ENCODE data around the gene FBXL19.
"Not testable (repeated sequence)": the region's sequence is repeated elsewhere in the genome, so short reads cannot be mapped to it uniquely, and the experiment has no call there.

Gene FBXL19

GRCh38 chr16:30923554-30924075 is at the start of gene FBXL19:
Gene FBXL19 (plus strand): TSS chr16:30923572. CDS start chr16:30925755, 2,183 bp downstream.
- no peak for DNase-seq

GRCh38 chr16:30874244-30874820 is 49.0 kb upstream of the FBXL19 start:
- DNase-seq, result no peak

- DNase-seq, result peak; percentile 92
These were observed 48.3 kb upstream of the FBXL19 start for GRCh38 chr16:30874821-30875717.

GRCh38 chr16:30875871-30876801 is 47.2 kb upstream of the FBXL19 start:
- DNase-seq, result no peak

GRCh38 chr16:30876867-30877266 is 46.5 kb upstream of the FBXL19 start:
- no peak for DNase-seq

- no peak for DNase-seq
These were observed 40.7 kb upstream of the FBXL19 start for GRCh38 chr16:30882429-30883310.

- DNase-seq, result no peak
These were observed 38.6 kb upstream of the FBXL19 start for GRCh38 chr16:30884760-30885159.

GRCh38 chr16:30885196-30885595 is 38.2 kb upstream of the FBXL19 start:
- no peak for DNase-seq

GRCh38 chr16:30886145-30886544 is 37.2 kb upstream of the FBXL19 start:
- no peak for DNase-seq

GRCh38 chr16:30887927-30888326 is 35.4 kb upstream of the FBXL19 start:
- DNase-seq, result no peak

GRCh38 chr16:30888856-30889499 is 34.4 kb upstream of the FBXL19 start:
- DNase-seq, result no peak

GRCh38 chr16:30889721-30890120 is 33.7 kb upstream of the FBXL19 start:
- no peak for DNase-seq

GRCh38 chr16:30891043-30891823 is 32.1 kb upstream of the FBXL19 start:
- not testable (repeated sequence) for DNase-seq

GRCh38 chr16:30892670-30893416 is 30.5 kb upstream of the FBXL19 start:
- DNase-seq, result no peak

- DNase-seq, result no peak
These were observed 30.0 kb upstream of the FBXL19 start for GRCh38 chr16:30893417-30893743.

- peak; percentile 66 for DNase-seq
These were observed 29.4 kb upstream of the FBXL19 start, which contains the start of gene BCL7C for GRCh38 chr16:30893744-30894539. Gene BCL7C (minus strand): TSS chr16:30894077. CDS start chr16:30893944, 133 bp downstream.

- DNase-seq, result no peak
These were observed 28.6 kb upstream of the FBXL19 start for GRCh38 chr16:30894540-30895368.

Measured in NCI-H1092 (cell line).